Effector memory CD4-positive, alpha-beta T cell (primary cell): ENCODE measurements around the gene MPO.

ENCODE experiments used
- DNase-seq, 3 donors: peaks; one replicate each; pipeline ENCODE4 v3.0.0-alpha.2; 2020
- H3K27ac ChIP-seq: 2 replicates; pipeline ENCODE4 v1.7.0; 2013; ENCODE audit warnings: mild to moderate bottlenecking, low read length, moderate library complexity; ENCODE audit not compliant: insufficient read depth, poor library complexity, severe bottlenecking
- H3K27me3 ChIP-seq: replicated peaks from 2 replicates; pipeline ENCODE4 v1.7.0; 2013; ENCODE audit warnings: mild to moderate bottlenecking, low read length; ENCODE audit not compliant: insufficient read depth, control insufficient read depth, poor library complexity, severe bottlenecking
- H3K36me3 ChIP-seq: 2 replicates; pipeline ENCODE4 v1.7.0; 2013; ENCODE audit warnings: mild to moderate bottlenecking, low read length, moderate library complexity; ENCODE audit not compliant: control insufficient read depth, insufficient read depth
- H3K4me1 ChIP-seq: 2 replicates; pipeline ENCODE4 v1.7.0; 2013; ENCODE audit warnings: low read length, mild to moderate bottlenecking; ENCODE audit not compliant: control insufficient read depth, insufficient read depth, poor library complexity, severe bottlenecking
- H3K4me3 ChIP-seq: 2 replicates; pipeline ENCODE4 v1.7.0; 2013; ENCODE audit warnings: low read length, low read depth, mild to moderate bottlenecking; ENCODE audit not compliant: insufficient read depth, poor library complexity, severe bottlenecking
- H3K9me3 ChIP-seq: 2 replicates; pipeline ENCODE4 v1.7.0; 2013; ENCODE audit warnings: mild to moderate bottlenecking, low read length, moderate library complexity; ENCODE audit not compliant: control insufficient read depth

Gene MPO

DNA sequence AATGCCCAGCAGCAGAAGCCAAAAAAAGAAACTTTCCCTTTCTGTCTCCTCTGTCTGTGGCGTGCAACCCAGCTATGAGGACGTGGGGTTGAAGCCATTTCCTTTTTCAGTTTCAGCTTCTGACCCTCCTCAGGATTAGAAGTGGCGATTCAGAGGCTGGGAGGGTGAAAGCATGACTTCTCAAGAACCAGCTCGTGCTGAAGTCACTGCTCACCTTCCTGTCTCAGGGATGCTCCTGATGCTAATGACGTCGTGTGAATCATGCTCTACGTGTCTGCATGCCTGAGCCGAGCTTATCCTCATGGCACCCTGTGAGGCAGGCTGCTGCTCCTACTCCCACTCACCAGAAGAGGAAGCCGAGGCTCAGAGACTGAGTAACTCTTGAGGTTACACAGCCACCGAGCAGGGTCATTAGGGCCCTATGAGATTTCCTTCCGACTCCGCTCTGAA is 48.0 kb downstream of the MPO start:
- Histone ChIP-seq H3K9me3 (no peaks in the 10 kb centered on the region), H3K36me3 (no peaks in the 10 kb centered on the region), H3K27ac (no peak overlapping the region), H3K4me1 (no peaks in the 10 kb centered on the region), H3K27me3 (no peaks in the 10 kb centered on the region), H3K4me3 (no peak overlapping the region)
- DNase-seq: no peak

- H3K9me3 ChIP-seq: no peaks in the 10 kb centered on the region
- H3K36me3 ChIP-seq: no peaks in the 10 kb centered on the region
- H3K27ac ChIP-seq: no peak overlapping the region
- no peak for DNase-seq
- H3K27me3 ChIP-seq: no peaks in the 10 kb centered on the region
- no peaks in the 10 kb centered on the region for H3K4me1 ChIP-seq
- H3K4me3 ChIP-seq: no peak overlapping the region
Observed at GRCh38 chr17:58231641-58232040, 49.1 kb downstream of the MPO start.

DNA sequence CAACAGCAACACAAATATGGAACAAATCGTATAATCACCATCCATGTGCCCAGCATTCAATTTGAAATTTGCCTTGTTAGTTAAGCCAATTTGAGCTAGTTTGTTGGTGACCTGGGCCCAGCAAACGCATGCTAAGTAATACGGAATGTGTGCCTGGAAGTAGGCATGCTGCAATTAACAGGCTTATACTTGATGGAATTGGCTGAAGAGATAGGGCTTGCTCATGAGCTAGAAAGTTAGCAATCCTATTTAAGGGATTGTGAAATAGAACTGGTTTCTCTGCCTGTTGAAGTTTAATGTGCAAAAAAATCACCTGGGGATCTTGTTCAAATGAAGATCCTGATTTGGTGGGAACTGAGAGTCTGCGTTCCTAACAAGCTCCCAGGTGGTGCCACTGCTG is 50.9 kb downstream of the MPO start:
- no peaks in the 10 kb centered on the region for H3K9me3 ChIP-seq
- no peak overlapping the region for H3K27ac ChIP-seq
- no peaks in the 10 kb centered on the region for H3K4me1 ChIP-seq
- no peak overlapping the region for H3K4me3 ChIP-seq
- no peaks in the 10 kb centered on the region for H3K36me3 ChIP-seq
- DNase-seq: no peak
- H3K27me3 ChIP-seq: no peaks in the 10 kb centered on the region

DNA sequence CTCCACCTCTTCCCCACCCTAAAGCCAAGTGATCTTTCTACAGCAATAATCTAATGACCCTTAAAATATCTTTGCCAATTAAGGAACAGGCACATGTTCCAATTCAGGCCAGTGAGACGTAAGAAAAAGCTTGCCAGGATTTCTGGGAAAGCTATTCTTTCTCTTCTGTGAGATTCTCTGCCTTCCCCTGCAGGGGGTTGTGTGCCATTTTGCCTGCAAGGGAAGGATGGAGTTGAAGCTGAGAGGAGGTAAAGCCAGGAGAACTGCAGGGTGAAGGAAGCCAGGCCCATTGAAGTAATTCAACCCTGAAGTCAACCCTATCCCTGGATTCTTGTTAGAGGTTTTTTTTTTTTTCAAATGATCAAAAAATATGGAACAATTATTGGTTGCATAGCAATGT is 51.4 kb downstream of the MPO start:
- H3K4me3 ChIP-seq: no peak overlapping the region
- no peaks in the 10 kb centered on the region for H3K36me3 ChIP-seq
- no peaks in the 10 kb centered on the region for H3K27me3 ChIP-seq
- no peak overlapping the region for H3K27ac ChIP-seq
- no peaks in the 10 kb centered on the region for H3K4me1 ChIP-seq
- no peaks in the 10 kb centered on the region for H3K9me3 ChIP-seq
- no peak for DNase-seq

GRCh38 chr17:58228679-58229078 is 52.1 kb downstream of the MPO start:
- no peaks in the 10 kb centered on the region for H3K27me3 ChIP-seq
- H3K4me1 ChIP-seq: no peaks in the 10 kb centered on the region
- no peak overlapping the region for H3K4me3 ChIP-seq
- no peaks in the 10 kb centered on the region for H3K9me3 ChIP-seq
- H3K27ac ChIP-seq: no peak overlapping the region
- DNase-seq: no peak
- H3K36me3 ChIP-seq: no peaks in the 10 kb centered on the region

DNA sequence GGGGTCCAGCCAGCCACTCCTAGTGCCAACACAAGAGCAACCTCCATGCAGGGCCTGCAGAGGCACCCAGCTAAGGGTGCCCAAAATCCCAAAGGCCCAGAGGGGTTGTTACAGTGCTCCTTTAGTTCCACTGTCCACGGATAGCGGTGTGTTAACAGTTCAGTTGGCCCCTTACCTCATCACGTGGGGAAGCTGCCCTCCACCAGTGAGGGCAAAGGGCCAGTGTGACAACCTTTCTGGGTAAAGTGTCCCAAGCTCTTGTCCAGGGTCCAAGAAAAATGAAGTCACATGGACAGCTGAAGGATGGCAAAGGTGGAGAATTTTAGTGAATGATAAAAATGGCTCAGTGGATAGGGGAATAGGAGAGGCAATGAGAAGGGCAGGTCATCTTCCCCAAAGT is 53.0 kb downstream of the MPO start:
- Histone ChIP-seq H3K9me3 (no peaks in the 10 kb centered on the region), H3K27me3 (no peaks in the 10 kb centered on the region), H3K4me3 (no peak overlapping the region), H3K27ac (no peak overlapping the region), H3K4me1 (no peaks in the 10 kb centered on the region), H3K36me3 (no peaks in the 10 kb centered on the region)
- no peak for DNase-seq

DNA sequence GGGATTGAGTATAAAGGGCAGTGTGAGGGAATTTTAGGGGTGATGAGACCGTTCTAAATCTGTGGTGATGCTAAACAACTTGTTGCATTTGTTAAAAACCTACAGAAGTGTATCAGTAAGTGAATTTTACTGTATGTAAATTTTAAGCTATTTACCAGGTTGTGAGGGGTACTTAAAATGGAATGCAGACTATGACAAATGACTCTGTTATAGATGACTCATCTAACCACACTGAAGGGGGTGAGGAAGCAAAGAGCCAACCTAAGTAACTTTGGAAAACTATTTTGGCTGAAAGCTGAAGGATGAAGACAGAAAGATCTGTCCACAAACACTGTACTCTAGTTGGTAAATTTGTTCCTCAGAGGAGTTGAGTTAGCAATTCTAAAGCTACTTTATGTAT is 56.4 kb downstream of the MPO start:
- H3K4me3 ChIP-seq: no peak overlapping the region
- H3K27me3 ChIP-seq: no peaks in the 10 kb centered on the region
- no peak overlapping the region for H3K27ac ChIP-seq
- DNase-seq: no peak
- no peaks in the 10 kb centered on the region for H3K9me3 ChIP-seq
- no peaks in the 10 kb centered on the region for H3K36me3 ChIP-seq
- H3K4me1 ChIP-seq: peaks cover 7% of the 10 kb centered on the region
